Erythroblast (primary cell): ENCODE measurements around the gene LYPD4.

Source experiments
- DNase-seq, 2 experiments: peaks; one replicate each; lab custom pipeline; 2025; lab: John Stamatoyannopoulos, UW
- GATA1 ChIP-seq: IDR thresholded peaks from 2 replicates; pipeline ENCODE4 v1.6.1; 2011; ENCODE audit warnings: low read depth, mild to moderate bottlenecking, control low read depth, low read length, moderate library complexity
- POLR2A ChIP-seq: IDR thresholded peaks from 2 replicates; pipeline ENCODE4 v1.6.1; 2011; ENCODE audit warnings: mild to moderate bottlenecking, low read length

The LYPD4 gene, protein sequence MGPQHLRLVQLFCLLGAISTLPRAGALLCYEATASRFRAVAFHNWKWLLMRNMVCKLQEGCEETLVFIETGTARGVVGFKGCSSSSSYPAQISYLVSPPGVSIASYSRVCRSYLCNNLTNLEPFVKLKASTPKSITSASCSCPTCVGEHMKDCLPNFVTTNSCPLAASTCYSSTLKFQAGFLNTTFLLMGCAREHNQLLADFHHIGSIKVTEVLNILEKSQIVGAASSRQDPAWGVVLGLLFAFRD

DNA sequence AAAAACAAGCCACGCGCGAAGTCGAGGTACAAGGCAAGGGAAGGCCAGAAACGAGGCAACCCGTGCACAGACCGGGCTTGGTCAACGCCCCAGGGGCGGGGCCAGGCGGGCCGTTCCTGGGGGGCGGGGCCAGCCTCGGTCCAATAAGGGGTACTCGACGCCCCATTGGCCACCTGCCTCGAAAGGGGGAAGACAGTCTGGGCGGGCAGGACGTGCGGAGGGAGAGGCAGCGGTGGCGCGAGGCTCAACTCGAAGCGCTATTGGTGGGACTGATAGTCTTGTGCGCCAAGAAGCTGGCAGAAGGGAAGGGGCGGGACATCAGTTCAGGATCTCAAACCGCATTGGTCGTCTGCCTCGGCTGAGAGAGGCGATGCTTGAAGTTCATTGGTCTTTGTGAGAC lies at the start of gene LYPD4:
Gene LYPD4 (minus strand): TSS at position 83 of the 400 bp plus-strand sequence. CDS start 5,398 bp downstream, outside the sequence.
- TF ChIP-seq GATA1 (no peak), POLR2A (no peak)
- DNase-seq, result peak; percentile 23 to 39

GRCh38 chr19:41893899-41894298 lies 49.4 kb upstream of the LYPD4 start:
- DNase-seq, result peak in 1 of 2 experiments; percentile 49
- TF ChIP-seq POLR2A (no peak), GATA1 (no peak)

DNA sequence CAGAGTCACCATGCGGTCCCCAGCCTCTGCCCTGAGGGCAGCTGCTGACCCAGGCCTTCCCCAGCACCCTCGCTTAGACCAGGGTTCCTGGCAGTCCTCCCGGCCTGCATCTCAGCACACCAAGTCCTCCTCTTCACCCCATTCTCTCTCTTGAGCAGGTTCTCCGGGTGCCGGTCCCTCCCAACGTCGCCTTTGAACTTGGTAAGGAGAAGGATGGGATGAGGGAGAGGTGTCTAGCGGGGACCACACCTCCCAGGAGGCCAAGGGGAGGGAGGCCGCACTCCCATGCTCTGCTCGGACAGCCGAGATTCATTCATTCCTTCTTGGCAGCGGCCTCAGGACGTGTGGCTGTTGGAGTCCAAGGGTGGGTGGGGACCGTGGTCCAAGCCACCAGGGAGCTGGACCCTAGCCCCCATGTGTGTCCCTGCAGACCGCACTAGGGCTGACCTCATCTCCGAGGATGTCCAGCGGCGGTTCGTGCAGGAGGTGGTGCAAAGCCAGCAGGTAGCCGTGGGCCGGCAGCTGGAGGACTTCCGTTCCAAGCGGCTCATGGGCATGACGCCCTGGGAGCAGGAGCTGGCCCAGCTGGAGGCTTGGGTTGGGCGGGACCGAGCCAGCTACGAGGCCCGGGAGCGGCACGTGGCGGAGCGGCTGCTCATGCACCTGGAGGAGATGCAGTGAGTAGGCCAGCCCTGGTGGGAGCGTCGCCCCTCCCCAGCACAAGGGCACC lies 47.9 kb upstream of the LYPD4 start:
- TF ChIP-seq GATA1, result no peak
- no peak for DNase-seq

DNA sequence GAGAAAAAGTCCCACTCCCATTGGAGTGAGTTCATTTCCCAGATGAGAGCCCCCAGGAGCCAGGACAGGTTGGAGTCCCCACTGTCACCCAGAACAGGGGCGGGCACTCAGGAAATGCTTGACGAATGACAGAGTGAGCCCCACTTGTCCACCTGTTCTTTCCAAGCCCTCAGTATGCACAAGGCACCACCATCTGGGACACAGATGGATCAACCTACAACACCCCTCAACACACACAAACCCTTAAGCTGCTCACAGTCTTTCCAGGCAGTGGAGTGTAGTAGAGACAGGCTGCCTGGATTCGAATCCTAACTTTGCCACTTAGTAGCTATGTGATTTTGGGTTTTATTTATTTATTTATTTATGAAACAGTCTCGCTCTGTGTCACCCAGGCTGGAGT lies 46.5 kb upstream of the LYPD4 start:
- no peak for TF ChIP-seq POLR2A
- no peak for TF ChIP-seq GATA1
- no peak for DNase-seq

- TF ChIP-seq GATA1, result no peak
- TF ChIP-seq POLR2A, result no peak
- no peak for DNase-seq
Observed at GRCh38 chr19:41889896-41890295, 45.4 kb upstream of the LYPD4 start.

- TF ChIP-seq GATA1 (no peak), POLR2A (no peak)
- DNase-seq, result no peak
Observed at GRCh38 chr19:41888926-41889325, 44.4 kb upstream of the LYPD4 start.

GRCh38 chr19:41887711-41888382 lies 43.4 kb upstream of the LYPD4 start:
- DNase-seq, result no peak

GRCh38 chr19:41886761-41887710 lies 42.6 kb upstream of the LYPD4 start:
- no peak for TF ChIP-seq GATA1
- no peak for TF ChIP-seq POLR2A
- no peak for DNase-seq

More at GRCh38 chr19:41887711-41888382, 43.4 kb upstream of the LYPD4 start:
- TF ChIP-seq POLR2A (no peak), GATA1 (no peak)

GRCh38 chr19:41883821-41884733 lies 39.6 kb upstream of the LYPD4 start:
- TF ChIP-seq POLR2A (peak; percentile 66), GATA1 (no peak)
- DNase-seq, result peak; percentile 97 to 98

DNA sequence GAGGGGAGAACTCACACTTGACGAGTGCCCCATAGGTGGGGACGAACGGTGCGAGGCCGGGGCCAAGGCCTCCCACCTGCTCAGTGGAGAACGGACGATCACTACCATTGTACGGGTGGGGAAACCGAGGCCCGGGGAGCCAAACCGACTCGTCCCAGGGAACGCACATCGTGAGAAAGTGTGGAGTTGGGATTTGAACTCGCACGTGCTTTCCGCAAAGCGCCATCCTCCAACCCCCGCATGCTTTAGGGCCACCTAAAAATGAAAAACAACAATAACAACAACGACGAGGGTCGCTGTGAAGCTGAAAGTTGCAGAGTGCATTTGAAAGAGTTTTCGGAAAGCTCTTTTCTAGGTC lies 39.0 kb upstream of the LYPD4 start:
- no peak for TF ChIP-seq POLR2A
- no peak for TF ChIP-seq GATA1
- DNase-seq, result no peak

DNA sequence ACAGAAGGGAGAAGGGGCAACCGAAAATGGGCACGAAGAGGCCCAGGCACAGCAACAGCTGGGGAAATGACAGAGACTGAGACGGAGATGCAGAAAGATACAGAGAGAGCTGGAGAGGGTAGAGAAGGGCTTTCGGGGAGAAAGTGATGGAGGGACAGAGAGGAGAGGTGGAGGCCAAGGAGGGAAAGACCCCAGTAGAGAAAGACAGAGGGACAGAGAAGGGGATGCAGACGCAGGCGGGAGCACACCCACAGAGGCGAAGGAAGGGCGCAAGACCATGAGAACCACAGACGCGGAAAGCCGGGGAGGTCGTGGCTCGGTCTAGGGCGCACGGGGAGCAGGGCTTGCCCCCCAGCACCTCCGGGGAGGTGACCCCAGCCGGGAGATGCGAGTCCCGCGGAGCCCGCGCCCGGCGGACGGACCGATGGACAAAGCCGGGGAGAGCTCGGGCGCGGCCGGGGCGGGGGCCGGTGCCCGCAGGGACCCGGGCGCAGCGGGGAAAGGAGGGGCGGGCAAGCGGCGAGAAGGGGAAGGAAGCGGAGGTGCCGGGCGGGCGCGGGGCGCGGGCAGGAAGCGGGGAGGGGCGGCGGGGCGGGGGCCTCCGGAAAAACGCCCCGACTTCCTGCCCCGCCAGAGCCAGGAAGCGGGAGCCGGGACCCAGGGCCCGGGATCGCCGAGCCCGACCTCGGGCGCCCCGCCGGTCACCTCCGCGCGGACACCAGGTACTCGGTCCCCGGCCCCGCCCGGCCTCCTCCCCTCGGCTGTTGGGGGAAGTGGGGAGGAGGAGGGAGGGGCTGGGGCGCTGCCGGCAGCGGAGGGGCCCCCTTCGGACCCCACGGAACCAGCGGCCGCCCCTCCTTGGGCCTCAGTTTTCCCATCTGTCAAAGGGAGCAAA lies 38.3 kb upstream of the LYPD4 start, which contains the start of gene ARHGEF1:
Gene ARHGEF1 (plus strand): TSS at position 617 of the 895 bp plus-strand sequence. CDS start 4,899 bp downstream, outside the sequence.
- DNase-seq, result no peak
- no peak for TF ChIP-seq POLR2A
- TF ChIP-seq GATA1, result no peak
